NCI-H2227 (cell line): Measurements from ENCODE around the gene CDS2.
"Not testable (repeated sequence)": the region's sequence is repeated elsewhere in the genome, so short reads cannot be mapped to it uniquely, and the experiment has no call there.

ENCODE experiments used
- DNase-seq: peaks from one replicate; lab custom pipeline; 2025; ENCODE audit not compliant: unreplicated experiment; lab: John Stamatoyannopoulos, UW

Gene CDS2

GRCh38 chr20:5126512-5127203 lies at the start of gene CDS2:
Gene CDS2, plus strand, starts transcription at chr20:5127008. Its CDS starts 85 bp downstream, at chr20:5127093.
- peak; percentile 99 for DNase-seq

- no peak for DNase-seq
Measured at GRCh38 chr20:5077761-5078387, 48.9 kb upstream of the CDS2 start.

DNA sequence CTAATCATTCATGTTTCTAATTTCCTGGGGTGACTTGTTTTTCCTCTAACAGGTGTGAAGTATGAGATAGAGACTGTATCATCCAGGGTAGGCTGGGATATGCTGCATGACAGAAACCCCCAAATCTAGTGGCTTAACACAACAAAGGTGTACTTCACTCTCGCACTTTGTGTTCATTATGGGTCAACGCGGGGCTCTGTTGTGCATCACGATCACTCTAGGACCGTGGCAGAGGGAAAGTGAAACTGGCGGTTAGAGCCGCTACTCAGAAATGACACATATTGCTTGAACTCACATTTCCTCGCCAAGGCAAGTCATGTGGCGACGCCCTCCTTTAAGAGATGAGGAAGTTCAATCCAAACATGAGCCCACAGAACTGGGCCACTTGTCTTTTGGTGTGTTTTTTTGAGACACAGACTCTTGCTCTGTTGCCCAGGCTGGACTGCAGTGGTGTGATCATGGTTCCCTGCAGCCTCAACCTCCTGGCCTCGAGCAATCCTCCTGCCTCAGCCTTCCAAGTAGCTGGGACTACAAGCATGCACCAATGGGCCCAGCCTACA lies 48.3 kb upstream of the CDS2 start:
- peak; percentile 15 for DNase-seq

DNA sequence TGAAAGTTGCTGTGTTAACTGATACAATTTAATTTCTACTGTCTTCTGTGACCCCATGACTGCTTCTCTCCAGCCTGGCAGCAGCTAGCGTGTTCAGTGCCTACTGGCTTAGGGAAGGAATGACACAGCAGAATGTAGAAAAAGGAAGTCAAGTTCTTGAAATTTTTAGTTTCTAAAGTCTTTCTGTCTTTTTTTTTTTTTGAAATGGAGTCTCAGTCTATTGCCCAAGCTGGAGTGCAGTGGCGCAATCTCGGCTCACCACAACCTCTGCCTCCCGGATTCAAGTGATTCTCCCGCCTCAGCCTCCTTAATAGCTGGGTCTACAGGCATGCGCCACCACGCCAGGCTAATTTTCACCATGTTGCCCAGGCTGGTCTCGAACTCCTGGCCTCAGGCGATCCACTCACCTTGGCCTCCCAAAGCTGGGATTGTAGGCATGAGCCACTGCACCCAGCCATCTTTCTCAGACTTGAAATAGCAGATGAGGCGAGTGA lies 46.4 kb upstream of the CDS2 start:
- no peak for DNase-seq

DNA sequence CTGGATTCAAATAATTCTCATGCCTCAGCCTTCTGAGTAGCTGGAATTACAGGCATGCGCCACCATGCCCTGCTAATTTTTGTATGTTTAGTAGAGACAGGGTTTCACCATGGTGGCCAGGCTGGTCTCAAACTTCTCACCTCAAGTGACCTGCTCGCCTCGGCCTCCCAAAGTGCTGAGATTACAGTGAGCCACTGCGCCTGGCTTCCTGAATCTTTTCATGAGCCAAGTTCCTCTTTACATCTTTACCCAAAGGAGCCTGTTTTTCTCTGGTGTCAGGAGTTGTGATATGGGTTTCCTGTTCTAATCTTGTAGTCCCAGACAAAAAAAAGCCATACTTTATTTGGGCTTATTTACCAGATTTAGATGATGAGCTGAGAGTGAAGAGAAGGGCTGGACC lies 41.4 kb upstream of the CDS2 start:
- no peak for DNase-seq

DNA sequence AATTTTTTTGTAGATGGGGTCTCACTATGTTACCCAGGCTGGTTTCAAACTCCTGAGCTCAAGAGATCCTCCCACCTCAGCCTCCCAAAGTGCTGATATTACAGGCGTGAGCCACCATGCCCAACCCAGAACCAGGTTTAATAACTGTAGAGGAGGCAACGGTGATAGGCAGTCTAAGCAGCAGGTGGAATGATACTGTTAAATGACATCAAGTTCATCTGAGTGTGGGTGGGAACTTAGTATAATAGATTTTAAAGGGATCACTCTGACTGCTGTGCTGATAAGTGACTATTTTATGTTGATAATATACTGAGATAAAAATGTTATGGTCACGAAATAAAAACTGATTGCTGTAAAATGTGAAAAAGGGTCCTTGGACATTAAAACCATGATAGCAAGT lies 38.1 kb upstream of the CDS2 start:
- DNase-seq: no peak

GRCh38 chr20:5090191-5090590 lies 36.6 kb upstream of the CDS2 start:
- no peak for DNase-seq

GRCh38 chr20:5091902-5092301 lies 34.9 kb upstream of the CDS2 start:
- DNase-seq: no peak

DNA sequence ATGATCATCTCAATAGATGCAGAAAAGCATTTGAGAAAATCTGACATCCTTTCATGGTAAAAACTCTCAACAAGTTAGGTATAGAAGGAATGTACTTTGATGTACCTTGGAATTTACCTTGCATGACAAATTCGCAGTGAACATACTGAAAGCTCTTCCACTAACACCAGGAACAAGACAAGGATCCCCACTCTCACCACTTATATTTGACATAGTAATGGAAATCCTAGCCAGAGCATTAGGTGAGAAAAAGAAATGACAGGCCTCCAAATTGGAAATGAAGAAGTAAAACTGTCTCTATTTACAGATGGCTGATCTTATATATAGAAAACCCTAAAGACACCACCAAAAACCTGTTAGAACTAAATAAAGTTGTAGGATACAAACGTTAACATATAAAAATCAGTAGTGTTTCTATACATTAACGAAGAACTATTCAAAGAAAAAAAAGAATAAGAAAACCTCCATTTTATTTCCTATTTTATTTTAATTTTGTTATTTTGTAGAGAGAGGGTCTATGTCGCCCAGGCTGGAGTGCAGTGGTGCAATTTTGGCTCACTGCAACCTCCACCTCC lies 34.0 kb upstream of the CDS2 start:
- no peak for DNase-seq

GRCh38 chr20:5095454-5095853 lies 31.4 kb upstream of the CDS2 start:
- DNase-seq: no peak

DNA sequence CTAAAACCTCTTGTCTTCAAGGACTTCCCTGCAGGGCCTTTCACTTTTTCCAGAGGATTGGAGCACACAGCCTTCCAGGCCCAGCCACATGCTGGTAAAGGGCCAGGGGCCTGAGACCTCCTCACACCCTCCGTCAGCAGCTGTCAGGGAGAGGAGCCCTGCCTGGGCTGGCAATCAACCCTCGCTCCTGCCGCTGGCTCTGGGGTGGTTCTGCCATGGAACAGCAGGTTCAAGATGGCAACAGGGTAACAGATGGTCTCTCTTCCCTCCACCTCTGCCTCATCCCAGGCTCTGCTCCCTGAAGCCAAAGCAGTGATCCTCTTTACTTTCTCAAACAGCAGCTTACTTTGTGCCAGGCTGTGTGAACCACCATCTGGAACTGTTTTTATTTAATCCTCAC lies 30.9 kb upstream of the CDS2 start:
- DNase-seq: no peak

- no peak for DNase-seq
Measured at GRCh38 chr20:5096463-5096862, 30.3 kb upstream of the CDS2 start.

GRCh38 chr20:5099009-5099408 lies 27.8 kb upstream of the CDS2 start:
- not testable (repeated sequence) for DNase-seq

GRCh38 chr20:5099909-5100308 lies 26.9 kb upstream of the CDS2 start:
- not testable (repeated sequence) for DNase-seq

GRCh38 chr20:5100684-5101347 lies 26.0 kb upstream of the CDS2 start:
- DNase-seq: peak; percentile 71

DNA sequence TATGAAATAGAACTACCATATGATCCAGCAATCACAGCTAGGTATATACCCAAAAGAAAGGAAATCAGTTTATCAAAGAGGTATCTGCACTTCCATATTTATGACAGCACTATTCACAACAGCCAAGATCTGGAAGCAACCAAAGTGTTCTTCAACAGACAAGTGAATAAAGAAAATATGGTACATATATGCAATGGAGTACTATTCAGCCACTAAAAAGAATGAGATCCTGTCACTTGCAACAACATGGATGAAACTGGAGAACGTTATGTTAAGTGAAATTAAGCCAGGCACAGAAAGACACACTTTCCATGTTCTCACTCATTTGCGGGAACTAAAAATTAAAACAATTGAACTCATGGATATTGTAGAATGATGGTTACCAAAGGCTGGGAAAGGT lies 22.3 kb upstream of the CDS2 start:
- no peak for DNase-seq

DNA sequence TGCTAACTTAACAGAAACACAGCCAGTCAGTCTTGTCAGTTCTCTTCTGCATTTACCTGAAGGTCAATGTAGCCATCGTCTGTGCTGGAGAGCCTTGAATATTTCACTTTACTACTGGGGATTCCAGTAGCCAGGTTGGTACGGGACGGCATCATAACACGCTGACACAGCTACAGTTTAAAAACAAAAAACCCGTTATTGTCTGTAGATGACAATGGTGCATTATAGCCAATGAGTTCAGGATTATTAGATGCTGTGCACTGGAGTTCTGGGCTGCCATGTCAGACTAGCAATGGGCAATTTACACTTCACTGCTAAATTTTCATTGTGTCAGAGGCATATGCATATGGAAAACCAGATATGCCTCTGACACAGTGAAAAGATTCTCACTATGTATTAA lies 17.5 kb upstream of the CDS2 start:
- DNase-seq: no peak

DNA sequence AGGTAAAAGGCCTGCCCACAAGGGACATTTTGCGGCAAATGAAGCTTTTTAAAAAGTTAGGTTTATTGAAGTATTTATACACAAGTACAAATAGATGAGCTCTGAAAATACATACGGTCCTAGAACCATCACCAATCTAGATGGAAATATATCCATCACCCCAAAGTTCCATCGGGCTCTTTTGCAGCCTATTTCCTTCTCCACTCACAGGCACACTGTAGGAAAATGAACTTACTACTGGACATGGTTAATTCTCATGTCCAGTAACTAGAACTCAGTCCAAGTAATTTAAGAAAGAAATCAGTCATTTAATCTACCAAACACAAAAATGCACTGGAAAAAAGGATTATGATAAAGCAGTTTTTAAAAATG lies 13.2 kb upstream of the CDS2 start:
- no peak for DNase-seq

DNA sequence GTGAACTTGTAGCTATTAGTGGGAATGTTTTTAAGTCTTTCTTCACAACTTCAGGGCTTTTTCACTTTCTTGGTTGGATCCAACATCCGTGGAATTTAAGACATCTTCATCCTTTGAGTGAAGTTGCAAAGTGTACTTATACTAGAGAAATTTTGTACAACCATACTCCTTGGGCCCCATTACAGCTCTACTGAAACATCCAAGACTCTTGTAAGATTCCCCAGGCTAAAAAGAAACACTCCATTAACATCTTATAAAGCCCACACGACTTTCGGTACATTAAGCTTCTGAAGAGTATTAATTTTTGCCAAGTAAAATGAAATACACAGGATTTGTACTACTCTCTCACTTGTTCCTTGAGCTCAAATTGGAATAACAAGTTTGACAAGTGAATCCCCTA lies 12.4 kb upstream of the CDS2 start:
- no peak for DNase-seq

GRCh38 chr20:5116875-5117274 lies 9.9 kb upstream of the CDS2 start:
- DNase-seq: no peak
